ENCODE measurements around the gene HDAC9.
"Not testable (repeated sequence)": the region's sequence is repeated elsewhere in the genome, so short reads cannot be mapped to it uniquely, and the experiment has no call there.

Gene HDAC9

GRCh38 chr7:18993933-18994668 lies 498.6 kb downstream of the HDAC9 start:
- no peak for DNase-seq

DNA sequence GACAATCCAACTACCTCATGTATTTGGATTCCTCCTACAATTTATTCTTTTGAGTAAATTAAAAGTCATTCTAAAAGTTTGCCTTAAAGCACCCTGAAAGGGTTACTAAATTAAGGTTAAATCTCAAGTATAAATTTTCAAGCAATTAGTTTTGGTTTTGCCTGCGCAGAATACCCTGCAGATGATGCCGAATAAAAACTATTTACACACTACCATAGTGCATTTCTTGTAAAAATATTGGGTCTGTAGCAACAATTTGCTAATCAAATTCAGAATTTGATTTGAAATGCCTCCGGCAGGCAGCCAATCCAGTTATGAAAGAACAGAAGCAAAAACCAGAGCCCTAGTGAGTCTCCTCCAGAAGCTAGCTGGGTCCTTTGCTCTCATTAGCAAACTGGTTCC lies 499.7 kb downstream of the HDAC9 start:
- DNase-seq = no peak

DNA sequence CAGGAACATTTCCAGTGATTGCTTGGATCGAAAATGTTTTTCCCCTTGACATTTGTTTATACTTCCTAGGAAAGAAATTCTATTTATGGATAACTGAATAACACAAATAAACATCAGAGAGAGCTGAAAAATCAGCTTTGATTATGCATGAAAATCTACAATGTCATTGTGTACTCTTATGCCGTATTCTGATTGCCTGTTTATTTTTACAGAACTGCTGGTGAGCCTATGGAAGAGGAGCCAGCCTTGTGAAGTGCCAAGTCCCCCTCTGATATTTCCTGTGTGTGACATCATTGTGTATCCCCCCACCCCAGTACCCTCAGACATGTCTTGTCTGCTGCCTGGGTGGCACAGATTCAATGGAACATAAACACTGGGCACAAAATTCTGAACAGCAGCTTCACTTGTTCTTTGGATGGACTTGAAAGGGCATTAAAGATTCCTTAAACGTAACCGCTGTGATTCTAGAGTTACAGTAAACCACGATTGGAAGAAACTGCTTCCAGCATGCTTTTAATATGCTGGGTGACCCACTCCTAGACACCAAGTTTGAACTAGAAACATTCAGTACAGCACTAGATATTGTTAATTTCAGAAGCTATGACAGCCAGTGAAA lies 500.4 kb downstream of the HDAC9 start:
- DNase-seq = no peak

DNA sequence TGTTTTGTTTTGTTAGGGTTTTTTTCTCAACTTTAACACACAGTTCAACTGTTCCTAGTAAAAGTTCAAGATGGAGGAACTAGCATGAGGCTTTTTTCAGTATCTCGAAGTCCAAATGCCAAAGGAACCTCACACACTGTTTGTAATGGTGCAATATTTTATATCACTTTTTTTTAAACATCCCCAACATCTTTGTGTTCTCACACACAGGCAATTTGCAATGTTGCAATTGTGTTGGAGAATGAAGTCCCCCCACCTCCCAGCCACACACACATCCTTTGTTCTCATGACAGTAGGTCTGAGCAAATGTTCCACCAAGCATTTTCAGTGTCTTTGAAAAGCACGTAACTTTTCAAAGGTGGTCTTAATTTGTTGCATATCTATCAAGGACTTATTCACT lies 501.0 kb downstream of the HDAC9 start:
- no peak for DNase-seq

DNA sequence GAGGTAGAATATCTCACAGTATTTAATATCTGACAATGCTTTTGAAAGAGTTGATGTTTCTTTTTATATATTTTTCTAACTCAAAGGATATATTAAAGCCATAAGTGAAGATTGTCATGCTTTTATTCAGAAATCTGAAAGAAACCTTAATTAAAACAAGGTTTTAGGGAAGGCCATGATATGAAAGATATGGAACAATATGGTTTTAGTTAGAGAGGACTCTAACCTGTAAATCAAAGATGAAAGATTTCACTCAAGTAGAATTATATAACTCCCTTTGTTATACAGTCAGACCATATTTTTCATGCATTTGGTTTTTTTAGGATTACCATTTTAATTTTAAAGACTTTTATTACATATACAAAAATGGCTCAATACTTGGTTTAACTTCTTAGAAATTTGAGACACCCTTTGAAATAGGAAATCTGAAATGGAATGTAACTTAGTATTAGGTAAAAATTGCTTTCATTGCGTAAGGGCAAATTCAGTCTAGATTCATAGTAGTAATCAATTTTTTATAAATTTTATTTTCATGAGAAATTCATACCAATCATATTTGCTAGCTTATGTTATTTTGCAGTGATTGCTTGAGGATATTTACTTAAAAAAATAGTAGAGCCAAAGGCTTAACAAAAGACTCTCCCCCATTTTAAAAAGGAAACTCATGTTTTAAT lies 502.1 kb downstream of the HDAC9 start:
- no peak for DNase-seq

DNA sequence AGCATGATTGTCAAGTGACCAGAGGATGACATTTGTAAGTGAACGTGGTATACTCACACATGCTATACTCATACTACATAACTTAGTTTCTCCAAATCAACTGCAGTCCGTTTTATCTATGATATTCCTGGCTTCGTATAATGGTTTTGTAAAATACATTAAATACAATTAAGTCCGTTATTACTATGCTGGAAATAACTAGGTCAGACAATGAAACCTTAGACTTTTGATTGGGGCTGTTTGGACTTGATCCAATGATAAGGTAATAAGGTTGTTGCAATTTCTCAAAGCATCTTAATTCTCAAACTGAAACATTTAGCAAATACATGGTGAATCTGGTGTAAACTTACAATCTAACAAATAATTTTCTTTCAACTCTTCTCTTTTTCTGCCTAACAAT lies 504.9 kb downstream of the HDAC9 start:
- DNase-seq = no peak

- no peak for DNase-seq
These were observed 506.3 kb downstream of the HDAC9 start for GRCh38 chr7:19001854-19002253.

- no peak for DNase-seq
These were observed 513.8 kb downstream of the HDAC9 start for GRCh38 chr7:19009241-19009935.

DNA sequence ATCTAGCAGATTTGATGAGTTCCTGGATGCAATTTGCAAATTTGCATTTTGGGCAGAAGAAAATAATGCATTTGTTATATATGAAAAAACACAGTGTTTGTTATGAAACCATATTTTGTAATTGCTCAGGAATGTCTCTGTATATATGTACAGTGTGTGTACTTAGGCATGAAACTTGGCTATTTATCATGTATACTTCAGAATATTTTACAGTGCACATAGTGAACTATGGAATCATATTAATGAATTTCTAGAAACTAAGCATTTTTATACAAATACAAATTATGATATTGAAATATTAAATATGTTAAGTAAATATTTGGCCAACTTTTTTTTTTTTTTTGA lies 514.4 kb downstream of the HDAC9 start:
- no peak for DNase-seq

GRCh38 chr7:19011212-19011611 lies 515.7 kb downstream of the HDAC9 start:
- no peak for DNase-seq

DNA sequence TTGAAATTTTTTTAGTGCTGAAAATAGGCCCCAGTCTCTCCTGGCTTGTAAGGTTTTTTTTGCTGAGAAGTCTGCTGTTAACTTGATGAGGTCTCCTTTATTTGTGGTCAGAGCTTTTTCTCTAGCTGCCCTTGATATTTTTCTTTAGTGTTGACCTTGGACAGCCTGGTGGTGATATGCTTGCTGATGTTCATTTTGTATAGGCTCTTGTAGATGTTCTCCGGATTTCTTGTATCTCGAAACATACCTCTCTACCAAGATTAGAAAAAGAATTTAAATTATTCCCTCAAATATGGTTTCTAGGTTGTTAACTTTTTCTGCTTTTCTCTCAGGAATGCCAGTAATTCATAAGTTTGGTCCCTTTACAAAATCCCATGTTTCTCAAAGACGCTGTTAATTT lies 519.5 kb downstream of the HDAC9 start:
- no peak for DNase-seq

DNA sequence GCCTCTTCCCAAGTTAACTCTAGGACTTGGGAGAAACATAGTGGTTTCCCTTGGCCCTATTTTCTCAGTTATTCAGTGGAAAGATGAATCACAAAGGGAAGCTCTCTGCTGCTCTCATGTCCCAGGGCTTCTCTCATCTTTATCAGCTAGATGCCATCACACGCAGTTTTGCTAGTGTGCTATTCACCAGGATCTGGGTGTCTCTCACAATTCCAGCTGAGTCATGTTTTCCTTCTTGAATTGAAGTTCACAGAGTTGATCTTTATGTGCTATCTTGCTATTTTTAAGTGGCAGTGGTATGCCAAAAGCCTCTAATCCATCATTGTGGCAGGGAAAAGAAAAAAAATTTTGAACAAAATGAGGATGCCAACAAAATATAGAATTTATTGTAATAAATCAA lies 520.6 kb downstream of the HDAC9 start:
- no peak for DNase-seq

DNA sequence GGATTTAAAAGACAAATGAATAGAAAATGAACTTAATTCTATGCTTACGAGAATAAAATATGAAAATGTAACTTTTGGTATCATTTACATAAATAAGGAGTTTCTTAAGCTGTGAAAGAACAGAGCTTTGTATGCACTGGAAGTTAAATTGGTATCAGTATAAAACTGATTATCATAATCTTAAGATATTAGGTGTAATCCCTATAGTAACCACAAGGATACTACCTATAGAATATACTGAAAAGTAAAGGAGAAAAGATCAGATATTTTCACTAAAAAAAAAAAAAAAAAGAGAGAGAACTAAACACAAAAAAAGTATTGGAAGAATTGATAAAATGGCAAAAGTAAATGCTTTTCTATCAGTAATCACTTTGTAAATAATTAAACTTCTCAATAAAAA lies 521.8 kb downstream of the HDAC9 start:
- no peak for DNase-seq

- no peak for DNase-seq
These were observed 524.5 kb downstream of the HDAC9 start for GRCh38 chr7:19020062-19020461.

DNA sequence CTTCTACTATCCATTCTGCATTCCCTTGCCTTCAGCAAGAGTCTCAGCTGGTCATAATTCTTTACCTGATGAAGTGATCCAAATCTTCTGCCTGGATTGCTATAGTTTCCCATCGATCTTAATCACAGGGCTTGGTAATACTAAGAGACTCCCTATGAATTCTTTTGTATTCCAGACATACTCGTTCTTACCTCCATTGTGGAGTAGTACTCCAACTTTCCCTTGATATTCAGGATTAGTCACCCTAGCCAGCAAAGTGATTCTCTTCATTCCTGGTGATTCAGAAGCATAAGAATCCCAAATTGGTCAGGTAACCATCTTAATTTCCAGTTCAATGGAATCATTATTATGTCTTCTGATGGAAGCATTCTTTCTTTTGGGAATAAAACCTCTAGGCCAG lies 525.2 kb downstream of the HDAC9 start:
- no peak for DNase-seq

- no peak for DNase-seq
These were observed 527.9 kb downstream of the HDAC9 start for GRCh38 chr7:19023477-19023876.

GRCh38 chr7:19024261-19024660 lies 528.7 kb downstream of the HDAC9 start:
- DNase-seq = no peak

- no peak for DNase-seq
These were observed 531.3 kb downstream of the HDAC9 start for GRCh38 chr7:19026888-19027287.

- DNase-seq = no peak
These were observed 534.7 kb downstream of the HDAC9 start for GRCh38 chr7:19030281-19030680.

GRCh38 chr7:19032942-19033341 lies 537.4 kb downstream of the HDAC9 start:
- DNase-seq = not testable (repeated sequence)

- no peak for DNase-seq
These were observed 556.3 kb downstream of the HDAC9 start for GRCh38 chr7:19051767-19052375.

Data from GF-D8 (cell line).